Cardiac septum (tissue), 1 donor: ENCODE results near the gene TBC1D3H. TPM values are rescaled to one million over a fixed set of nuclear protein-coding genes. Genes with fewer than 3 reads are reported as not detected.
"Not testable (repeated sequence)": the region's sequence is repeated elsewhere in the genome, so short reads cannot be mapped to it uniquely, and the experiment has no call there.

Experiments
- DNase-seq: peaks from one replicate; pipeline ENCODE4 v3.0.0-alpha.2; 2020; ENCODE audit warnings: low spot score
- intact Hi-C: fragments of 100-400 bp; cut with DNase I; formaldehyde crosslinking; loops from one replicate; pipeline ENCODE4 v1.14.0; 2022
- long read RNA-seq: library from polyadenylated mRNA; unstranded; transcript quantifications from one replicate; pipeline ENCODE4 v2.0.0, GENCODE V29; 2021
- total RNA-seq: library from RNA; stranded (reverse); fragmentation: NEBNext Ultra II Directional; extraction: Animal tissue kit (Norgen Biotek cat#: 25700); gene quantifications from one replicate; pipeline ENCODE4 v1.2.1, GENCODE V29; 2021
- donor health status: DM: no; HTN: no; CAD: no.

Gene TBC1D3H
- not detected for total RNA-seq
- long read RNA-seq, result 0 reads

- DNase-seq, result peak; percentile 70
- intact Hi-C loops, result not testable (repeated sequence)
Measured at GRCh38 chr17:36388385-36389245, at the start of gene TBC1D3H. Gene TBC1D3H, minus strand, starts transcription at chr17:36388435. Its CDS starts 1,540 bp downstream, at chr17:36386895.

DNA sequence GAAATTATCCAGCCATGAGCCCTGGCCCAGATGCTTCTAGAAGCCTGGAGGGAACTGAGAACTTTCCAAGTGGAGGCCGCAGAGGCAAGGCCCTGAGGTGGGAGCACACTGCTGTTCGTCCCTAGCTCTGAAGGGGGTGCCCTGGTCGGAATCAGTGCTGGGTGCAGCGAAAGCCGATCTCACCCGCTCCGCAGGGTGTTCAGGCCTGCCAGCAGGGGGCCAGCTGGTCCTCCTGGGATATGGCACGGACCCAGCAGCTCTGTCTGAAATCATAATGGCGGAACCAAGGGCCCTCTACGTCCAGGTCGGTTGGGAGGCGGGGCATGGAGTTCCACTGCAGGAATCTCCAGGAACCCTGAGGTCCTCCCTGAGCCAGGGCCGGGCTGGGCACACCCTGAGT is 40.7 kb upstream of the TBC1D3H start:
- intact Hi-C loops, DNase-seq: not testable (repeated sequence)

- DNase-seq, intact Hi-C loops: not testable (repeated sequence)
Measured at GRCh38 chr17:36415180-36415941, 27.1 kb upstream of the TBC1D3H start.

- DNase-seq, intact Hi-C loops: not testable (repeated sequence)
Measured at GRCh38 chr17:36390943-36391645, 2.9 kb upstream of the TBC1D3H start.

DNA sequence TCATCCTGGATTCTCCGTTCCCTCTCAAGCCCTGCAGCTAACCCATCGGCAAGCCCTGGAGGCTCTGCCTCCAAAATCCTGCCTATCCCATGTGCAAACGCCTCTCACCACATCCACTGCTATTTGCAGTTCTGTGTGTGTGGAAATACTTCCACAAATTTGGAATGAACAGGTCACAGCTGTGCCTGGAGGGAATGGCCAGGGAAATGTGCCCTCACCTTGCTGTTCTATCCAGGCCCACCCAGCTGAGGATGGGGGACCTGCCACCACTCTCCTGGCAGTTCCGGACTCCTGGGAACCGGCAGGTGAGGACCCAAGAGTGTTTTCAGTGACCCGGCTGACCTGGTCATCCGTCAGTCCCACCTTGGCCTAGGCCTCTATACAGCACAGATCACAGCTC is 12.3 kb downstream of the TBC1D3H start:
- DNase-seq, result peak; percentile 51
- intact Hi-C loops, result not testable (repeated sequence)

GRCh38 chr17:36362496-36362895 is 25.7 kb downstream of the TBC1D3H start:
- intact Hi-C loops, DNase-seq: not testable (repeated sequence)

Other genes with a start within 250 kb of the TBC1D3H start
- 3.3 TPM for gene TBC1D3B, start 211.8 kb downstream of the TBC1D3H start, total RNA-seq
- gene CCL3L1, start 191.7 kb downstream of the TBC1D3H start, total RNA-seq, result not detected
- gene CCL4L2, start 177.4 kb downstream of the TBC1D3H start, total RNA-seq, result not detected
- 0.38 TPM for gene TBC1D3I, start 123.9 kb downstream of the TBC1D3H start, total RNA-seq
- not detected for gene TBC1D3G, start 64.6 kb downstream of the TBC1D3H start, total RNA-seq
- gene ZNHIT3, start 98.2 kb upstream of the TBC1D3H start, total RNA-seq, result 20.8 TPM
- gene MYO19, start 146.4 kb upstream of the TBC1D3H start, total RNA-seq, result 16.0 TPM
- 4.3 TPM for gene PIGW, start 146.6 kb upstream of the TBC1D3H start, total RNA-seq
- gene GGNBP2, start 156.5 kb upstream of the TBC1D3H start, total RNA-seq, result 50.2 TPM
- gene DHRS11, start 203.4 kb upstream of the TBC1D3H start, total RNA-seq, result 15.3 TPM
- gene MRM1, start 213.1 kb upstream of the TBC1D3H start, total RNA-seq, result 7.0 TPM